Lower lobe of right lung (tissue), 2 donors: ENCODE results near the gene POU2AF1. TPM values are rescaled to one million over a fixed set of nuclear protein-coding genes. Genes with fewer than 3 reads are reported as not detected.

ENCODE experiments used
- ATAC-seq, 2 donors: fragments of 200-7000 bp; cut with Tn5 transposase; one replicate each; pipeline ENCODE4 v1.9.1; 2020 to 2022; ENCODE audit warnings: mild to moderate bottlenecking in 2 of 2, moderate library complexity in 2 of 2
- DNase-seq: peaks from one replicate; pipeline ENCODE4 v3.0.0-alpha.2; 2020
- H3K27ac ChIP-seq: fragments of 200-600 bp; one replicate; pipeline ENCODE4 v1.8.0; 2022
- H3K27me3 ChIP-seq: fragments of 200-600 bp; one replicate; pipeline ENCODE4 v1.8.0; 2022; ENCODE audit warnings: low read depth
- H3K36me3 ChIP-seq: fragments of 200-600 bp; one replicate; pipeline ENCODE4 v1.8.0; 2022; ENCODE audit warnings: mild to moderate bottlenecking
- H3K4me1 ChIP-seq: fragments of 200-600 bp; one replicate; pipeline ENCODE4 v1.8.0; 2022
- H3K4me3 ChIP-seq: fragments of 200-600 bp; one replicate; pipeline ENCODE4 v1.8.0; 2022; ENCODE audit warnings: mild to moderate bottlenecking
- H3K9me3 ChIP-seq: fragments of 200-600 bp; one replicate; pipeline ENCODE4 v1.8.0; 2022
- intact Hi-C: fragments of 100-400 bp; cut with DNase I; formaldehyde crosslinking; loops from one replicate; pipeline ENCODE4 v1.11.0; 2022
- total RNA-seq: library from RNA; stranded (reverse); fragmentation: NEBNext Ultra II Directional; extraction: Animal tissue kit (Norgen Biotek cat#: 25700); gene quantifications from one replicate; pipeline ENCODE4 v1.2.1, GENCODE V29; 2021
- TF ChIP-seq, protein P1 (sequence below): fragments of 200-600 bp; IDR thresholded peaks from one replicate; pipeline ENCODE4 v1.8.0; 2022; ENCODE audit warnings: antibody characterized with exemption, mild to moderate bottlenecking
- donor health status: DM: no; HTN: yes; CAD: no; lungs with severe emphysema.

The POU2AF1 gene
- total RNA-seq, 1 donor from 2014 or later: 3.4 TPM

DNA sequence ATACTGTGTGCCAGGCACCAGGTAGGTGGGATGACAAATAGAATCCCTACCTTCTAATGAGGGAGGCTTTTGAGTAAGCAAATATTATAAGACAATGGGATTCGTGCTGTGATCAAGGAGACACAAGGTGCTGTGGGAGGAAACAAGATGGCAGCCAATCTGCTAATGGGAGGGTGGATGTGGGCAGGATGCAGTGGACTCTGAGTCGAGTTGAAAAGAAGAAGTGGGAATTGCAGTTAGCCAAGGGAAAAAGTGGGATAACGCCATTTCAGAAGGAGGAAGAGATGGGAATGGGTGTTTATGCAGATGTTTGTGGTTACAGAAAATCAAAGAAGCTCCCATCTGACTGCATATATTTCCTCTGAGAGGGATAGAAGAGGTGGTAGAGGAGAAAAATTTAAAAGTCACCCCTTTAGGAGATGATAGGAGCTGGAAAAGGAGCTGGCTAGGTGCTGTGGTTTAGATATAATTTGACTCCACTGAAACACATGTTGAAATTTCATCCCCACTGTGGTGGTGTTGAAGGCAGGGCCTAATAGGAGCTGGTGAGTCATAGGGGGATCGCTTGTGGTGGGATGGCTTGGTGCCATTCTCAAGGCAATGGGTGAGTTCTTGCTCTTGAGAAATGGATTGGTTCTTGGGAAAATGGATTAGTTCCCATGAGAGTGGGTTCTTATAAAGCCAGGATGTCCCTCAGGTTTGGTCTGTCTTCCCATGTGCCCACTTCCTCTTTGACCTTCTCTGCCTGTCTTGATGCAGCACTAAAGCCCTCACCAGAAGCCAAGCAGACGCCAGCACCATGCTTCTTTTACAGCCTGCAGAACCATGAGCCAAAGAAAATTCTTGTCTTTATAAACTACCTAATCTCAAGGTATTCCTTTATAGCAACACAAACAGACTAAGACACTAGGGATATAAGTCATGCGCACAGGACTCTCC lies 30.0 kb upstream of the POU2AF1 start:
- no peak for DNase-seq
- H3K4me3 ChIP-seq: no peak overlapping the region
- H3K27ac ChIP-seq: no peak overlapping the region
- H3K9me3 ChIP-seq: no peaks in the 10 kb centered on the region
- no peaks in the 10 kb centered on the region for H3K4me1 ChIP-seq
- H3K27me3 ChIP-seq: no peaks in the 10 kb centered on the region
- H3K36me3 ChIP-seq: no peaks in the 10 kb centered on the region
- no peak for ATAC-seq
- intact Hi-C loops: no loop called here
- TF ChIP-seq, protein P1, sequence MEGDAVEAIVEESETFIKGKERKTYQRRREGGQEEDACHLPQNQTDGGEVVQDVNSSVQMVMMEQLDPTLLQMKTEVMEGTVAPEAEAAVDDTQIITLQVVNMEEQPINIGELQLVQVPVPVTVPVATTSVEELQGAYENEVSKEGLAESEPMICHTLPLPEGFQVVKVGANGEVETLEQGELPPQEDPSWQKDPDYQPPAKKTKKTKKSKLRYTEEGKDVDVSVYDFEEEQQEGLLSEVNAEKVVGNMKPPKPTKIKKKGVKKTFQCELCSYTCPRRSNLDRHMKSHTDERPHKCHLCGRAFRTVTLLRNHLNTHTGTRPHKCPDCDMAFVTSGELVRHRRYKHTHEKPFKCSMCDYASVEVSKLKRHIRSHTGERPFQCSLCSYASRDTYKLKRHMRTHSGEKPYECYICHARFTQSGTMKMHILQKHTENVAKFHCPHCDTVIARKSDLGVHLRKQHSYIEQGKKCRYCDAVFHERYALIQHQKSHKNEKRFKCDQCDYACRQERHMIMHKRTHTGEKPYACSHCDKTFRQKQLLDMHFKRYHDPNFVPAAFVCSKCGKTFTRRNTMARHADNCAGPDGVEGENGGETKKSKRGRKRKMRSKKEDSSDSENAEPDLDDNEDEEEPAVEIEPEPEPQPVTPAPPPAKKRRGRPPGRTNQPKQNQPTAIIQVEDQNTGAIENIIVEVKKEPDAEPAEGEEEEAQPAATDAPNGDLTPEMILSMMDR: no peak

DNA sequence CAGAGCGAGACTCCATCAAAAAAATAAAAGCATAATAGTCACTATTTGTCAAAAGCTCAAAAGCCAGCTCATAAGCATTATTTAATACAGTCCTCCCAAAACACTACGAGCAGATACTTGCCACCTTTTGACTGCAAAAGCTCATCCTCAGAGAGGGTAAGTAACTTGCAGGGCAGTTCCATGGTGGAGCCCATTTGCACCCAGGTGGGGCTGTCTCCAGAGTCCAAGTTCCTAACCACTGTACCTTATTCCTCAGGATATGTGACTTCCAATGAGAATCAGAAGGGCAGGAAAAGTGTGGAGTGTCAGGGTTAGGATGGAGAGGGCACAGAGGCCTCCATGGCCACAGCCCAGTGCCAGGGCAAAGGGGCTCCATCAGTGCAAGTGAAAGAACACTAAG lies 28.6 kb upstream of the POU2AF1 start:
- H3K4me3 ChIP-seq: no peak overlapping the region
- H3K9me3 ChIP-seq: no peaks in the 10 kb centered on the region
- H3K27ac ChIP-seq: no peak overlapping the region
- DNase-seq: no peak
- H3K27me3 ChIP-seq: no peaks in the 10 kb centered on the region
- no peaks in the 10 kb centered on the region for H3K4me1 ChIP-seq
- intact Hi-C loops: no loop called here
- ATAC-seq: no peak
- TF ChIP-seq, protein P1: no peak
- H3K36me3 ChIP-seq: no peaks in the 10 kb centered on the region

DNA sequence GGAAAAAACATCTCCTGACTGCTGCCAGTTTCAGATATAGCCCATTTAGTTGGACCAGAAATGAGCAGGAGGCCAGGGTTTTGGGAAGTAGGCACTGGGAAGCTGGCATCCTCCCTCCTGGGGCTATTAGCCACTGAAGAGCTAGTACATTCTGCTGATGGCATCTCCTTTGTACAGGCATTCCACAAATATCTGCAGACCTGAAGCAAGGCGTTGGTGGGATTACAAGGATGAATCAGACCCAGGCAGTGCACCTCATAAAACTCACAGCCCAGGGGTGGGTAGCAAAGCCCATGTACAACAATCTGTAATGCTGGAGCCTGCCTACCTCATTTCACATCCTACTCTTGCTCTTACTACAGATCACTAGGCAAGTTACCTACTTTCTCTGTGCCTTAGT lies 27.5 kb upstream of the POU2AF1 start:
- no peak overlapping the region for H3K27ac ChIP-seq
- intact Hi-C loops: no loop called here
- no peaks in the 10 kb centered on the region for H3K27me3 ChIP-seq
- DNase-seq (no peak), ATAC-seq (no peak)
- no peaks in the 10 kb centered on the region for H3K4me1 ChIP-seq
- no peaks in the 10 kb centered on the region for H3K36me3 ChIP-seq
- TF ChIP-seq, protein P1: no peak
- H3K4me3 ChIP-seq: no peak overlapping the region
- no peaks in the 10 kb centered on the region for H3K9me3 ChIP-seq

DNA sequence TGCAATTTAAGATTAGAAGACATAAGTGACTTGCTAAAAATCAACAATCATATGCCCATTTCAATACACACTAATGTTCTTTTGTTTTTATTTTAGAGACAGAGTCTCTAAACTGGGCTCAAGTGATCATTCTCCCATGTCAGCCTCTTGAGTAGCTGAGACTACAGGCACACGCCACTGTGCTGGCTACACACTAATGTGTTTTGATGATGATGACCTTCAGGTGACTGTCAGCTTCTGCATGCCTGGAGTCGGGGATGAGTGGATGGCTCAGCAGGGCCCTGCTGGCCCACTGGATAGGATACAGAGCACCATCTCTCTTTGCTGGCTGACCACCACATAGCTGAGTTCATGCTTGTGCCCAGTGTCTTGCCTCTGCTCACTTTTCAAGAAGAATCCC lies 27.0 kb upstream of the POU2AF1 start:
- intact Hi-C loops: no loop called here
- Histone ChIP-seq H3K9me3 (no peaks in the 10 kb centered on the region), H3K4me3 (no peak overlapping the region), H3K27me3 (no peaks in the 10 kb centered on the region), H3K36me3 (no peaks in the 10 kb centered on the region), H3K27ac (no peak overlapping the region), H3K4me1 (no peaks in the 10 kb centered on the region)
- DNase-seq (no peak), ATAC-seq (no peak)
- TF ChIP-seq, protein P1: no peak

DNA sequence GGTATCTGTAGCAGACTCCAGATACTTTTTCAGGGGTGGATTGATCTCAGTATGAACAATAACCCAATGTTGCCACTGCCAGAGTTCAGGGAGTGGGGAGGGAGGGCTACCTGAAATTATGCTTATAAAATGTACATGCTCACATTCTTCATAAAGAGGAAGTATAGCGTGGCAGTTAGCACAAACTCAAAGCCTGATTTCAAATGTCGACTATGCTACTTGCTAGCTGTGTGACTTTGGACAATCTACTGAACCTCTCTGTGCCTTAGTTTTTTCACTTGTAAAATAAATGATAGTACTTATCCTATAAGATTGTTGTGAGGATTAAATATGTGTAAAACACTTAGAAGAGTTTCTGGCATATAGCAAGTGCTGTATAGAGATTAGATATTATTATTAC lies 26.5 kb upstream of the POU2AF1 start:
- Histone ChIP-seq H3K4me3 (no peak overlapping the region), H3K9me3 (no peaks in the 10 kb centered on the region), H3K27ac (no peak overlapping the region), H3K36me3 (no peaks in the 10 kb centered on the region), H3K27me3 (no peaks in the 10 kb centered on the region), H3K4me1 (no peaks in the 10 kb centered on the region)
- TF ChIP-seq, protein P1: no peak
- ATAC-seq (no peak), DNase-seq (no peak)
- intact Hi-C loops: no loop called here
